Fibroblast of mammary gland (primary cell): Measurements from ENCODE around the gene RGMA.

Experiments
- DNase-seq: peaks from one replicate; pipeline ENCODE4 v3.0.0-alpha.2; 2010; ENCODE audit warnings: low read depth
- H3K4me3 ChIP-seq: 2 replicates; pipeline ENCODE4 v1.5.1; 2011; ENCODE audit warnings: low read depth, mild to moderate bottlenecking, low read length, moderate library complexity; ENCODE audit not compliant: control insufficient read depth
- CTCF ChIP-seq: conservative IDR thresholded peaks from 2 replicates; pipeline ENCODE4 v1.5.1; 2011; ENCODE audit warnings: low read depth, low read length, inconsistent platforms; ENCODE audit not compliant: control insufficient read depth, insufficient read depth

The RGMA gene

GRCh38 chr15:93001881-93002280, 87.1 kb downstream of the RGMA start:
- peak; percentile 23 for DNase-seq
- no peak overlapping the region for H3K4me3 ChIP-seq
- no peak for TF ChIP-seq CTCF

- no peak overlapping the region for H3K4me3 ChIP-seq
- TF ChIP-seq CTCF, result no peak
- DNase-seq, result no peak
These were observed 87.9 kb downstream of the RGMA start for GRCh38 chr15:93001156-93001555.

GRCh38 chr15:92997821-92998220, 91.2 kb downstream of the RGMA start:
- no peak for TF ChIP-seq CTCF
- H3K4me3 ChIP-seq, result no peak overlapping the region
- no peak for DNase-seq

GRCh38 chr15:92992720-92993119, 96.3 kb downstream of the RGMA start:
- no peak for TF ChIP-seq CTCF
- no peak overlapping the region for H3K4me3 ChIP-seq
- DNase-seq, result no peak

- TF ChIP-seq CTCF, result no peak
- H3K4me3 ChIP-seq, result no peak overlapping the region
- no peak for DNase-seq
These were observed 99.0 kb downstream of the RGMA start for GRCh38 chr15:92990031-92990430.

- no peak overlapping the region for H3K4me3 ChIP-seq
- DNase-seq, result no peak
- TF ChIP-seq CTCF, result no peak
These were observed 99.5 kb downstream of the RGMA start for GRCh38 chr15:92989470-92989869.
